ENCODE data around the gene RAX2.

DNA sequence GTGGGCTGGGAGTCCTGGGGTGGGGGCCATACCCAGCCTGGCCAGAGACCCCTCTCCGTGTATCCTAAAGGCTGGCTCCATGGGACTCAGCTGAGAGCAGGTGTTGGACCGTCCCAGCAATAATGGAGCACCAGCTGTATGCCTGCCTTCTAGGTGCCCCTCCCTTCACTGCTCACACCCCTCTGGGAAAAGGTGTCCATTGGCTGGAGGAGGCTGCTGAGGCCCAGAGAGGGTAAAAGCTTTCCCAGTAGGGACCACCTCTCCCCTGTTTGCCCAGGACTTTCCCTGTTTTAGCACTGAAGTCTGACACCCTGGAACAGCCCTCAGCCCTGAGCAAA, 3.3 kb upstream of the RAX2 start:
- TF ChIP-seq, protein P1, sequence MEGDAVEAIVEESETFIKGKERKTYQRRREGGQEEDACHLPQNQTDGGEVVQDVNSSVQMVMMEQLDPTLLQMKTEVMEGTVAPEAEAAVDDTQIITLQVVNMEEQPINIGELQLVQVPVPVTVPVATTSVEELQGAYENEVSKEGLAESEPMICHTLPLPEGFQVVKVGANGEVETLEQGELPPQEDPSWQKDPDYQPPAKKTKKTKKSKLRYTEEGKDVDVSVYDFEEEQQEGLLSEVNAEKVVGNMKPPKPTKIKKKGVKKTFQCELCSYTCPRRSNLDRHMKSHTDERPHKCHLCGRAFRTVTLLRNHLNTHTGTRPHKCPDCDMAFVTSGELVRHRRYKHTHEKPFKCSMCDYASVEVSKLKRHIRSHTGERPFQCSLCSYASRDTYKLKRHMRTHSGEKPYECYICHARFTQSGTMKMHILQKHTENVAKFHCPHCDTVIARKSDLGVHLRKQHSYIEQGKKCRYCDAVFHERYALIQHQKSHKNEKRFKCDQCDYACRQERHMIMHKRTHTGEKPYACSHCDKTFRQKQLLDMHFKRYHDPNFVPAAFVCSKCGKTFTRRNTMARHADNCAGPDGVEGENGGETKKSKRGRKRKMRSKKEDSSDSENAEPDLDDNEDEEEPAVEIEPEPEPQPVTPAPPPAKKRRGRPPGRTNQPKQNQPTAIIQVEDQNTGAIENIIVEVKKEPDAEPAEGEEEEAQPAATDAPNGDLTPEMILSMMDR (IDR thresholded peaks at IDR 0.05) = no peak
- TF ChIP-seq POLR2A (IDR thresholded peaks at IDR 0.05) = no peak
